Measurements from ENCODE around the gene GNG12. TPM values are rescaled to one million over a fixed set of nuclear protein-coding genes. Genes with fewer than 3 reads are reported as not detected.

GNG12 gene
- total and polyA plus RNA-seq, 5 donors = 12.2 to 44.9 (median 30.7) TPM

DNA sequence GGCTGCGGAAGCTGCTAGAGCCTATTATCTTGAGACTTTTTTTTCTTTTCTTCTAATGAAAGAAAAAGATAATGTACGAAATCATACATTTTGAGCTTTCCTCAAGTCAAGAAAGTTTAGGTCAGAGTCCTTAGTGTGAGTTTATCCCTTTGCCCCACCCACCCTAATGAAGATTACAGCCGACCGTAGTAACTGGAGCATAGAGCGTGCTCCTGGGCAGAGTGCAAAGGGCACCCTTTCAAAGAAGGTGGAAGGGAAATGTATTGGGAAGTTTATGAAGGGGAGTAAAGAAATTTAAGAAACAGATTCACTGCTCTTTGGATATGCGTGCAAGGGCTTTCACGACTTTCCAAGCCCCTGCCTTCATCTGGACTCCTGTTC is 17.2 kb downstream of the GNG12 start:
- DNase-seq (no peak), ATAC-seq (peak in 1 of 2 donors; percentile 40)
- no peaks in the 10 kb centered on the region for H3K27me3 ChIP-seq (ENCODE audit: control insufficient read depth, insufficient read depth)
- no peak overlapping the region for H3K27ac ChIP-seq (ENCODE audit: low read length)
- H3K4me1 ChIP-seq (ENCODE audit: control insufficient read depth, insufficient read depth, low read length) = peaks cover 4% of the 10 kb centered on the region
- H3K9me3 ChIP-seq (ENCODE audit: control insufficient read depth, low read length) = no peaks in the 10 kb centered on the region
- WGBS = 86% methylated on average over 7 of the region's 7 CpGs
- intact Hi-C loops (cut with DNase I) = no loop called here
- no peak overlapping the region for H3K4me3 ChIP-seq (ENCODE audit: low read length)

DNA sequence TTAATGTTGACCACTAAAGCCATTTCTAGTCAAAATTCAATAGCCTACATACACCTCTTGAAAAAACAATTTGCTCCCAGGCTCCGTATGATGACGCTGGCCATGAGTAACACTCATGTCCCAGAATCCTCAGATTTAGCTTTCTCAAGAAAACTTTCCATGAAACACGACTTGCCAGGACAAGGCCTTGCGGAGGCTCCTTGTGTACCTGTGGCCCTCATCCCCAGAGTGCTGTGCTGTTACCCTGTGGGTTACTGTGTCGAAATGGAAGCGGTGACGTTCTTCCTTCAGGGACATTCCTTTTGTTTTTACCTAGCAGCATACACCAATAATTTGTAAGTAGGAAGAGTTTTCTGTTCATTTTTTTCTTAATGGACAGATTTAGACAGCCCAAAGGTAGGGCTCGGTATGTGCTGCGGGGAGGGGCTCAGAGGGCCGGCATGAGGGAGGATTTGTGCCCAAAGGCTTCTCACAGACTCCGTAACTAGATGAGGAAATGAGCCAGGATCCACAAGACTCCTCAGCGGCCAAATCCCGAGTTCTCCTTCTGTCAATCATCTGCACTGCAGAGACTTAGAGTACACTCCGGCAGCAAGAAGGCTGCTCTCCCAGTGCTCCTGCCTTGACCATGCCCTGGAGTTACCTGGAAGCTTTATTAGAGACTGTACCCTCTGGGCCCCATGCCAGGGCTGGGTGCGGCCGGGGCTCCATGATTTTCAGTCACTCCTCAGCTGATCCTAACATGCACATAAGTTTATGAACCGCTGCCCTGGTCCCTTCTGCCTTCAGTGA is 17.8 kb downstream of the GNG12 start:
- WGBS = 74% methylated on average over 17 of the region's 17 CpGs
- DNase-seq (no peak), ATAC-seq (peak; percentile 16 to 40)
- Histone ChIP-seq H3K9me3 (ENCODE audit: control insufficient read depth, low read length) (no peaks in the 10 kb centered on the region), H3K27me3 (ENCODE audit: control insufficient read depth, insufficient read depth) (no peaks in the 10 kb centered on the region), H3K27ac (ENCODE audit: low read length) (no peak overlapping the region), H3K4me1 (ENCODE audit: control insufficient read depth, insufficient read depth, low read length) (peaks cover 4% of the 10 kb centered on the region), H3K4me3 (ENCODE audit: low read length) (no peak overlapping the region)
- intact Hi-C loops (cut with DNase I) = no loop called here

DNA sequence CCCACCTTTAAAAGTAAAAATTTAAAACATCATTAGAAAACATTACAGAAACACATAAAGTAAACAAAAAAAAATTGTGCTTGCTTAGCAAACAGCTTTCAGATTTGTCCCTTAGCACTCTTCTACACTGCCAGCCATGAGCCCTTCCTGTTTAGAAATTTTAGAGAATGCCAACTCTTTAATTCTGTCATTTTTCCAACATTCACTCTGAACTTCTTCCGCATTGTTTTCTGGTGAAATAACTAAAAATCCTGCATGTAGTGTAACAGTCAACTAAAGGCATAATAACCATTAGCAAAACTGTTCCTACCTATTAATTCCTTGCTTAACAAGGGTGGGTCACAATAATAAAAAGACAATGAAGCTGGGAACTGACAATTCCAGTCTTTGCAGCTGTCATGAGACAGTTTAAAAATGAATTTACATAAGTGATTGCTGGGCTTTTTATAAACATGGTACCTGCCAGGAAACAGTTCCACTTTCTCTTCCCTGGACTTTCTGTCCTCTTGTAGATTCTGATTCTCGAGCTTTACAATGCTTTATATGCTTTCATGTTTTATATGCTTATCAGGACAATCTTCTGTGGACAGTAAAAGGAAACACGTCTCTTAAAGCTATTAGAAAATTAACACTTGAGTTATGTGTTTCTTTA is 19.0 kb downstream of the GNG12 start:
- Histone ChIP-seq H3K4me1 (ENCODE audit: control insufficient read depth, insufficient read depth, low read length) (peaks cover 4% of the 10 kb centered on the region), H3K4me3 (ENCODE audit: low read length) (no peak overlapping the region), H3K27me3 (ENCODE audit: control insufficient read depth, insufficient read depth) (no peaks in the 10 kb centered on the region), H3K9me3 (ENCODE audit: control insufficient read depth, low read length) (no peaks in the 10 kb centered on the region), H3K27ac (ENCODE audit: low read length) (no peak overlapping the region)
- no peak for DNase-seq
- intact Hi-C loops (cut with DNase I) = no loop called here
- ATAC-seq = peak; percentile 31 to 49
- 35% methylated on average over 3 of the region's 3 CpGs for WGBS

DNA sequence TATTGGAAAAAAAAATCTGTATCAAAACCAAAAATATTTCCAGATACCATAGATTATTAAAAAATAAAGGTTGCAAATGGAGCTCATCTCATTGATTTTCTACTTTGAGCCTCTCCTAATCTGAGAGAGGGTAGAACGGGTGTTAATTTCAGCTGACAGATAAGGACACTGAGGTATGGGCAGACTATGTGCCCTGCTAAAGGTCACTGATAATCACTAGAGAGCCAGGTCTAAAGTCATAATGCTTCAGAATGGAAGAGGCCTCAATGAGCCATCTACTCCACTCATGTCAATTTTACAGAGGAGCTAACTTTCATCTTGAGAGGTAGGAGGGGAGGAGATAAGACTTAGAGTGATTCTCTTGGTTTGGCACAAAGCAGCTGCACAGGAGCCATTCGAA is 21.0 kb downstream of the GNG12 start:
- Histone ChIP-seq H3K27me3 (ENCODE audit: control insufficient read depth, insufficient read depth) (no peaks in the 10 kb centered on the region), H3K9me3 (ENCODE audit: control insufficient read depth, low read length) (no peaks in the 10 kb centered on the region), H3K4me1 (ENCODE audit: control insufficient read depth, insufficient read depth, low read length) (peaks cover 4% of the 10 kb centered on the region), H3K4me3 (ENCODE audit: low read length) (no peak overlapping the region), H3K27ac (ENCODE audit: low read length) (no peak overlapping the region)
- no peak for DNase-seq
- intact Hi-C loops (cut with DNase I) = no loop called here
- 60% methylated on average over 2 of the region's 2 CpGs for WGBS
- ATAC-seq = no peak

DNA sequence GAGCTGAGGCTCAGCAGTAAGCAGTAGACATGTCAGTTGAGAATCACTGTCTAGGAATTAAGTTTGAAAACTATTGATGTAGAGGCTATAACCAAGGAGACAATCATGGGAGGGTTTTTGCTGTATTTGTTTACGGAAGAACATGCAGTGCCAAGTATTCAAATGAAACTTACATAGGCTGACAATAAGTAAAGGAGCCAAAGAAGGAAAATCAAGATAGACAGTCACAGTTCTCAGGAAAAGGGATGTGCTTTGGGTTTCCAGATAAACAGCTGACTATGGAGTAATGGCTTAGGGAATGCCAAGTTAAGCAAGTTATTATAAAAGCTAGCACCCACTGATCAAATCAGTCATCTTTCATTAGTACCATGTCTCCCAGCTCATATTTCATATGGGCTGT is 21.5 kb downstream of the GNG12 start:
- Histone ChIP-seq H3K27me3 (ENCODE audit: control insufficient read depth, insufficient read depth) (no peaks in the 10 kb centered on the region), H3K4me1 (ENCODE audit: control insufficient read depth, insufficient read depth, low read length) (peaks cover 4% of the 10 kb centered on the region), H3K4me3 (ENCODE audit: low read length) (no peak overlapping the region), H3K9me3 (ENCODE audit: control insufficient read depth, low read length) (no peaks in the 10 kb centered on the region), H3K27ac (ENCODE audit: low read length) (no peak overlapping the region)
- intact Hi-C loops (cut with DNase I) = no loop called here
- ATAC-seq = peak; percentile 46 to 82
- 53% methylated on average over 1 of the region's 1 CpG for WGBS
- DNase-seq = no peak

DNA sequence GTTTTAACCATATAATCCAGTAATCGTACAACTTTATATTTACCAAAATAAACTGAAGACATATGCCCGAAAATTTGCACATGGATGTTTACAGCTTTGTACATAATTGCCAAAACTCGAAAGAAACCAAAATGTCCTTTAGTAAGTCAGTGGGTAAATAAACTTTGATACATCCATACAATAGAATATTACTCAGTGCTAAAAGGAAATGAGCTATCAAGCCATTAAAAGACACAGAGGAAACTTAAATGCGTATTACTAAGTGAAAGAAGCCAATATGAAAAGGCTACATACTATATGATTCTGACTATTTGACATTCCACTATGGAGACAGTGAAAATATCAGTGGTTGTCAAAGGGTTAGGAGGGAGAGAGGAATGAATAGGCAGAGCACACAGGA is 23.4 kb downstream of the GNG12 start:
- 90% methylated on average over 4 of the region's 4 CpGs for whole genome bisulfite sequencing
- intact Hi-C loops (cut with DNase I) = no loop called here
- H3K9me3 ChIP-seq (ENCODE audit: control insufficient read depth, low read length) = no peaks in the 10 kb centered on the region
- H3K27me3 ChIP-seq (ENCODE audit: control insufficient read depth, insufficient read depth) = no peaks in the 10 kb centered on the region
- H3K27ac ChIP-seq (ENCODE audit: low read length) = no peak overlapping the region
- ATAC-seq (no peak), DNase-seq (no peak)
- peaks cover 2% of the 10 kb centered on the region for H3K4me1 ChIP-seq (ENCODE audit: control insufficient read depth, insufficient read depth, low read length)
- H3K4me3 ChIP-seq (ENCODE audit: low read length) = no peak overlapping the region

DNA sequence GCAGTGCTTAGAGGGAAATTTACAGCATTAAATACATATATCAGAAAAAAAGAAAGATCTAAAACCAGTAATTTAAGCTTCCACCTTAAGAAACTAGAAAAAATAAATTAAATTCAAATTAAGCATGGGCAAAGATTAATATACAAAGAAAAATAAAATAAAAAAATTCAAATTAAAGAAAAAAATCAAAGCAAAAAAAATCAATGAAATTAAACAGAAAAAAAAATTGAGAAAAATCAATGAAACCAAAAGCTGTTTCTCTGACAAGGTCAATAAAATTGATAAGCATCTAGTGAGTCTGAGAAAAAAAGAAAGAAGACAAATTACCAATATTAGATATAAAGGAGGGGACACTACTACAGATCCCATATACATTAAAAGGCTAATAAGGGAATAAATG is 26.0 kb downstream of the GNG12 start:
- Histone ChIP-seq H3K27ac (ENCODE audit: low read length) (no peak overlapping the region), H3K4me1 (ENCODE audit: control insufficient read depth, insufficient read depth, low read length) (peaks cover 6% of the 10 kb centered on the region), H3K27me3 (ENCODE audit: control insufficient read depth, insufficient read depth) (no peaks in the 10 kb centered on the region), H3K4me3 (ENCODE audit: low read length) (no peak overlapping the region), H3K9me3 (ENCODE audit: control insufficient read depth, low read length) (no peaks in the 10 kb centered on the region)
- DNase-seq (no peak), ATAC-seq (no peak)
- intact Hi-C loops (cut with DNase I) = no loop called here

DNA sequence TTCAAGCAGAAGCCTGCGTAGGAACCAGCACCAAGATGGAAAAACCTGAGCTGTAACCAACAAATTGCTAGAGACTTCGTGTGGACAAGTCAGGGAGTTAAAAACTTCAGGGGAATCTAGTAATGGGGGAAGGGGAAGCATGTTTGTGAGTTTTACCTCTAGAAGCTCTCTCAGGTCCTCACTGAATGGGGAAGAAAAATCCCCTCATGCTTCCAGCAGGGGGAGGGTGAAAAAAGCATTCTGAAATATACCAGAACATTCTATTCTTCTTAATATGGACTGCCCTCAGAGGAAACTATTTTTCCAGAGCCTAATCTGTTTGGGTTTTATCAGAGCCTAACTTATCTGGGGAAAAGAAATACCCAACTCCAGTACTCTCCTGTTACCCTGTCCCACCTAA is 28.6 kb downstream of the GNG12 start:
- 90% methylated on average over 2 of the region's 2 CpGs for WGBS
- ATAC-seq (no peak), DNase-seq (no peak)
- Histone ChIP-seq H3K27ac (ENCODE audit: low read length) (no peak overlapping the region), H3K4me1 (ENCODE audit: control insufficient read depth, insufficient read depth, low read length) (peaks cover 4% of the 10 kb centered on the region), H3K4me3 (ENCODE audit: low read length) (no peak overlapping the region), H3K27me3 (ENCODE audit: control insufficient read depth, insufficient read depth) (no peaks in the 10 kb centered on the region), H3K9me3 (ENCODE audit: control insufficient read depth, low read length) (no peaks in the 10 kb centered on the region)
- intact Hi-C loops (cut with DNase I) = no loop called here

DNA sequence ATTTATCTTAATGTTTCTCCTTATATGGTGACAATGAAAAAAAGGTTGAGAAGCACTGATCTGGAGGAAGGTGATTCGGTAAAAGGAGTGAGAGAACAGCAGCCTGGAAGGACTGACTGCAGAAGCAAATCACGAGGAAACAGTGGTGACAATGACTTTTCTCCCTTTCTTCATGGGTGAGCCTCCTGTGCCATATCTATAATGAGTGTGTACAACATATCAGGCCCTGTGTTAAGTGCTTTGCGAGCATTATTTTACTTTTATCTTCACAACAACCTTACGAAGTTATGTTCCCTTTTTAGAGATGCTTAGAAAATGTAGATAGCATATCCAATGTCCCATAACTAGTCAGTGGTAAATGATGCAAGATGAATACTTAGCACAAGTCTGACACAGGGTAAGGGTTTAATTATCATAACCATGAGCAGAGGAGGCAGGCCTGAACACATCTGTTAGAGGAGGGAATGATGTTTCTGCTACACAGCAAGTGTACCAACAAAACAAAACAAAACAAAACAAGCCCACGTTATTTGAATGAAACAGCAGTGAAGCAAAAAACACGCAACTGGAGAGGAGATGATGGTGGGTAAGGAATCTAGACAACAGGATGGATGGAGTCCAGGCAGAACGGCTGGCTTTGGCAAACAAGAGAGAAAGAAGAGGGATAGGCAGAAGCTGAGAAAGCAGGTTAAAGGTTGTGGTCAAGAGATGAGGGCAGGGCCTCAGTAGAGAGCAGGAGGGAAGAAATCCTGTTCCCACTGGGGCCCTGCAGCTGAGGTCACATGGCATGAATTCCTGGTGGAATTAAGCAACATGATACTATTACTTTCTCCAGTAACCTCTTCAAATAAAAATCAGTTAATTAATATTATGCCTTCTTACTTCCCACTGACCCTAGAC is 29.6 kb downstream of the GNG12 start:
- 59% methylated on average over 7 of the region's 7 CpGs for WGBS
- no peak overlapping the region for H3K4me3 ChIP-seq (ENCODE audit: low read length)
- intact Hi-C loops (cut with DNase I) = no loop called here
- H3K27ac ChIP-seq (ENCODE audit: low read length) = no peak overlapping the region
- H3K27me3 ChIP-seq (ENCODE audit: control insufficient read depth, insufficient read depth) = no peaks in the 10 kb centered on the region
- H3K4me1 ChIP-seq (ENCODE audit: control insufficient read depth, insufficient read depth, low read length) = peaks cover 4% of the 10 kb centered on the region
- H3K9me3 ChIP-seq (ENCODE audit: control insufficient read depth, low read length) = no peaks in the 10 kb centered on the region
- DNase-seq (no peak), ATAC-seq (no peak)

DNA sequence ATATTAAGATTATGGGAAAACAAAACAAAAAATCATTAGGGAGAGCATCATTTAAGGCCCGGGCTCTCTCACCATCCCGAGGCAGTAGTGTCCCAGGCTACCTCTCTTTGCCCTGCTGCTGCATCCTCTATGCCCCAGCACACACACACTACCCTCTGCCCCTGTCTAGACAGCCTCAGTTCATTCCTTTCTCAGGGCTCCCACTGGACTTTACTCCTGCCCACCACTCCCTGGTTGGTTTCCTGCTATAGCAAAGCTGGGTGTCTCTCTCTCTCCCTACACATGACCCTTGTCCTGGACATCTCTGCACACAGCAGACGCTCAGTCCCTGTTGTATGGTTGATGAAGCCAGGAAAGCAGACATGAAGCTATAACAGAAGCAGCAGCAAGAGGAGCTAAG is 30.7 kb downstream of the GNG12 start:
- ATAC-seq = no peak

DNA sequence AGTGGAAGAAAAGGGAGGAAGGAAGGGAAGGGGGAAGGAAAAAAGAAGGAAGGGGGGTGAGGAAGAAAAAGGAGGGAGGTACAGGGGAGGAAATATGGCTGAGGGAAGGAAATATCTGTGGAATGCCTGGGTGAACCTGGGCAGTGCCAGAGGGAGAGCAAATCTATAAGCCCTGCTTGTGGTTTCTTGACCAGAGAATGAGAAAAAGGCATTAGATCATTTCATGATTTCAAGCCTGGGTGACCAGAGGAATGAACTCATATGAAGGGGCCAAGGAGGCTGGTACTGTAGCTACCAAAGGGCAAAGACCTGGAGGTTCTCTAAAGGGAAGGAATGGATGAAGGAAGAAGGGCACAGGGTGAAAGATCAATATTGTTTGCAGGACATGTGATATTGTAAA is 31.4 kb downstream of the GNG12 start:
- Histone ChIP-seq H3K4me3 (ENCODE audit: low read length) (no peak overlapping the region), H3K4me1 (ENCODE audit: control insufficient read depth, insufficient read depth, low read length) (peaks cover 4% of the 10 kb centered on the region), H3K27me3 (ENCODE audit: control insufficient read depth, insufficient read depth) (no peaks in the 10 kb centered on the region), H3K27ac (ENCODE audit: low read length) (no peak overlapping the region), H3K9me3 (ENCODE audit: control insufficient read depth, low read length) (no peaks in the 10 kb centered on the region)
- intact Hi-C loops (cut with DNase I) = no loop called here
- DNase-seq (no peak), ATAC-seq (no peak)

More for the DNA sequence above, 30.7 kb downstream of the GNG12 start:
- peaks cover 4% of the 10 kb centered on the region for H3K4me1 ChIP-seq (ENCODE audit: control insufficient read depth, insufficient read depth, low read length)
- no peak overlapping the region for H3K4me3 ChIP-seq (ENCODE audit: low read length)
- H3K9me3 ChIP-seq (ENCODE audit: control insufficient read depth, low read length) = no peaks in the 10 kb centered on the region
- H3K27me3 ChIP-seq (ENCODE audit: control insufficient read depth, insufficient read depth) = no peaks in the 10 kb centered on the region
- intact Hi-C loops (cut with DNase I) = no loop called here
- WGBS = 68% methylated on average over 3 of the region's 3 CpGs
- no peak for DNase-seq
- no peak overlapping the region for H3K27ac ChIP-seq (ENCODE audit: low read length)

Measured in right cardiac atrium (tissue), 5 donors.